Measurements from ENCODE around the gene IL21.
"Not testable (repeated sequence)": the region's sequence is repeated elsewhere in the genome, so short reads cannot be mapped to it uniquely, and the experiment has no call there.

The IL21 gene

DNA sequence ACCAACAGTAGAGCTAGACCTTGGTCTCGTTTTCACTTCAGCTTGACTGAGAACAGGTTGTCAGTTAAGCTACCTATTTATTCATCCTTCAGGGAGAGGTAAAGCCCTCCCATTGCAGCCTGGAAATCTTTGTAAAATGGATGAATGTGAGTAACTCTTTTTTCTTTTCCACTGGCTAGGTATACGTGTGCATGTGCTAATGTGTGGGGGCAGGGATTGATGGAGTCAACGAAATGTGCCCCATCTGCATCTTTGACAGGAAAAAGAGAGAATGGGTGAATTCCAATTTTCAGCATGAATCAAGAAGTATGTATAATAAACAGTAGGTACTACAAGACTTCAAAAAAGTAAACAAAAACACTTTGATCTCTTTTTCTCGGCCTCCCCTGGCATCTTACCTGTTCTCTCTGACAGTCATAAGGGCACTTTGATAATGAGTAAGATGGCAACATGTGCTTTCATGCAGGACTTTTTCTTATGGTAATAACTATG, at the start of gene IL21:
Gene IL21 (minus strand): TSS at position 51 of the 492 bp plus-strand sequence. CDS start 55 bp downstream, outside the sequence.
- DNase-seq, result no peak

GRCh38 chr4:122669911-122670738, 49.3 kb upstream of the IL21 start:
- DNase-seq, result no peak

- no peak for DNase-seq
Observed at GRCh38 chr4:122668241-122668640, 47.4 kb upstream of the IL21 start.

GRCh38 chr4:122666527-122667245, 45.8 kb upstream of the IL21 start:
- no peak for DNase-seq

GRCh38 chr4:122665161-122665929, 44.5 kb upstream of the IL21 start:
- no peak for DNase-seq

- no peak for DNase-seq
Observed at GRCh38 chr4:122663814-122664610, 43.1 kb upstream of the IL21 start.

DNA sequence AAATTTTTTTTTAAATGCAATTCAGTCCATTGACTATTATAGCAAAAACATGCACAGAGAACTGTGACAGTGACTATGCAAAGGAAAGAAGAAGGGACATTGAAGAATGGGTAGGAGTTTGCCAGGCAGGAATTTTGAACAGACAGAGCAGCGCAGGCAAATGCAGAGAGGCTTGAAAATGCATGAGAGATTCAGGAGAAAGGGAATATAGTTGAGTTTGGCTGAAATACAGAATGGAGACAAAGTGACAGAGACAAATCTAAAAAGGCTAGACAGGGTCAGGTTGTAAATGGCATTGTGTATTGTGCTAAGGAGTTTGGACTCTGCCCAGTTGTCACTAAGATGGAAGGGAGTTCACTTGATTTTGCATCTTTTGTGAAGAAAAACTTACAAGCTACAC, 42.4 kb upstream of the IL21 start:
- no peak for DNase-seq

- no peak for DNase-seq
Observed at GRCh38 chr4:122662701-122663100, 41.8 kb upstream of the IL21 start.

GRCh38 chr4:122661176-122662160, 40.6 kb upstream of the IL21 start:
- DNase-seq, result no peak

GRCh38 chr4:122658818-122659295, 38.0 kb upstream of the IL21 start:
- DNase-seq, result no peak

DNA sequence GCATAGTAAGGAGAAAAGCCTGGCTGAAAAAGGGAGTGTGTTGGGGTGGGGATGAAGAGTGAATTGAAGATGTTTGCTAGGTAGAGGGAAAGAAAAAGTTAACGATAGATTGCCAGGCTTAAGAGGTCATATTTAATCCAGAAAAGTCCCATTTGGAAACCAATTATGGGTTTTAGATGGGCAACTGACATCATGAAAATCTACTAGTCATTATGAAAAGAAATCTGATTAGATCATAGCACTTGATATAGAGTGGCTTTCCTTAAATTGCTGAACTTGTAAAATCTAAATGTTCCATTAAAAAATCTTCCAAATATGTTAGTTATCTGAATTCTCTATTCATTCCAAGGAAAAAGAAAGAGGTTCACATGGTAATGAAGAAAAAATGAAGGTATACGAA, 37.5 kb upstream of the IL21 start:
- no peak for DNase-seq

- no peak for DNase-seq
Observed at GRCh38 chr4:122657553-122657952, 36.7 kb upstream of the IL21 start.

DNA sequence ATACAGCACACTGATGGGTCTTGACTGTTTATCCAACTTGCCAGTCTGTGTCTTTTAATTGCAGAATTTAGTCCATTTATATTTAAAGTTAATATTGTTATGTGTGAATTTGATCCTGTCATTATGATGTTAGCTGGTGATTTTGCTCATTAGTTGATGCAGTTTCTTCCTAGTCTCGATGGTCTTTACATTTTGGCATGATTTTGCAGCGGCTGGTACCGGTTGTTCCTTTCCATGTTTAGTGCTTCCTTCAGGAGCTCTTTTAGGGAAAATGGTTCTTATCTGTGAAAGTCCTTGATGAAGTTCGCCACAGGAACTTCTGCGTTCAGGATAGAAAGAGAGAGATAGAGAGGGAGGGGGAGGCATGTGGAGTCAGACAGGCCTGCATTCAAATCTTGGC, 35.7 kb upstream of the IL21 start:
- DNase-seq, result not testable (repeated sequence)

DNA sequence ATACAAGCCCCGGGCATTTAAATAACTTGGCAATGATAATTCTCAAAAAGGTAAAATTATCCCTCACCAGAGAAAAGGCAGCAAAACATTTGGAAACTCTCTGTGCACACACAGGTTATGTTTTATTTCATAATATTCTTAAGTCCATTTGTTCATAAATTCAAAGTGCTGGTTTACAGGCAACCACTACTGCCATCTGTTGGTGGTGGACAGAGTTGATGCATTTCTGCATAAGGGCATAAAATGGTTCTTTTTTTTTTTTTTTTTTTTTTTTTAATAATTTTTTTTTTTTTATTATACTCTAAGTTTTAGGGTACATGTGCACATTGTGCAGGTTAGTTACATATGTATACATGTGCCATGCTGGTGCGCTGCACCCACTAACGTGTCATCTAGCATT, 31.5 kb upstream of the IL21 start:
- peak; percentile 17 for DNase-seq

DNA sequence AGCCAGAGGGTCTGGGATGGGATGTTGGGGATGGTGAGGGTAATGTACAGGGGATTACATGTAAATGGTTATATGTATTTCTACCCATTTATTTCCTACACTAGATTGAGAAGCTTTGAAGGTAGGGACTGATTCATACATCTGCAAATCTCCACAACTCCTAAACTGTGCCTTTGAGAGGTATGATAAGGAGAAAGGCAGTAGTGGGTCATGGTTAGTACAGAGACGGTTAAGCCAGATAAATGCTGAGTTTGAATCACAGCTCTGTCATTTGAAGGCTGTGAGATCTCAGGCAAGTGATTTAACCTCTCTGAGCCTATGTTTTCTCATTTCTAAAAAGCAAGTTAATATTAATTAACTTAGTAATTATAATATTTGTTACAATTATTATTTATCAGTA, 29.3 kb upstream of the IL21 start:
- no peak for DNase-seq

DNA sequence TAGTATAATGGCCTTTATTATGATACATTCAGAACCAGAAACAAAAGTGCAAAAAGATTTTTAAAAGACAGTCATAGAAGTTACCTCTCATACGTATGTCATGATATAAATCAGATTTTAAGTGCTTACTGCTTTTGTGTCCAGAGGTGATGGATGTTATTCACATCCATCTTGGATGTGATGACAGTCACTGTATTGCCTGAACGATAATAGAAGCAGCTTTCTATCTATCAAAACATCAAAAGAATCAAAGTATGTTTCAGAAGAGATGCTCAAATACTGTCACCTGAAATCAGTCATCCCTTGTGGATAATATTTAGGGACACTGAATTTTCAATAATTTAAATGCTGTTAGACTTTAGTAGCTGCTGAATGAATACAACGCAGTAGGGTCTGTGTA, 26.8 kb upstream of the IL21 start:
- DNase-seq, result no peak

GRCh38 chr4:122643257-122643656, 22.4 kb upstream of the IL21 start:
- DNase-seq, result no peak

DNA sequence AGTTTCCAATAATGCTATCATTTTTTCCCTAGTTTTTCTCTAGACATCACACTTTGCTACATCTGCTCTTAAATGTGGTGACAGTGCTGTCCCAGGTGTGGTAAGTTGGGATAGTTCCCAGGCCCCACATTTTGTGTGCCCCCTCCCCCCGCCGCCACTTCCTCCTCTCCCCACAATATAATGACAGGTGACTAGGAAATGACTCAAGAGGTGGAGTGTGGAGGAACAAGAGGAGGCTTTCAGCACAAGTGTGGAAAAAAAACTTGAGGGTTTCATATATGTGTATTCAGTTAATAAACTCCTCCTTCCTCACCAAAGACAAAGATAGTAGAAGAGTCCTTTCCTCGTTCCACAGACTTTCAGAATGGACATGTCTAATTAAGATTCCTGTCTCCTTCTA, 18.3 kb upstream of the IL21 start:
- no peak for DNase-seq

DNA sequence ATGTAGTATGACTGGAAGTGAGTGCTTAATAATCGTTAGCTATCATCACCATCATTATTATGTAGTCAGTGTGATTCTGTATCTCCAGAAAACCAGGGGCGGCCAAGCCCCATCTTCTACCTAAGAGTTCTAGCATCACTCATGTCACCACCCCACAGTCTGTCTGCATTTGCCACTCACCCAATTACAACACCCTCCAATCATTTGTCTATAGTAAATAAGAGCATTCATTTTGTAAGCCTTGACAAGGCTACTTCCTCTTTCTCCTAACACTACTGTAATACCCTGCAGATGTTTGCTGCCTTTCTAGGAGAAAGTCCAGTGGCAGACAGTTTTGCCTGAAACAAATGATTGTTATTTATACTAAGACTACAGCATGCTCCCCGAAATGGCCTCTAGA, 15.8 kb upstream of the IL21 start:
- no peak for DNase-seq

DNA sequence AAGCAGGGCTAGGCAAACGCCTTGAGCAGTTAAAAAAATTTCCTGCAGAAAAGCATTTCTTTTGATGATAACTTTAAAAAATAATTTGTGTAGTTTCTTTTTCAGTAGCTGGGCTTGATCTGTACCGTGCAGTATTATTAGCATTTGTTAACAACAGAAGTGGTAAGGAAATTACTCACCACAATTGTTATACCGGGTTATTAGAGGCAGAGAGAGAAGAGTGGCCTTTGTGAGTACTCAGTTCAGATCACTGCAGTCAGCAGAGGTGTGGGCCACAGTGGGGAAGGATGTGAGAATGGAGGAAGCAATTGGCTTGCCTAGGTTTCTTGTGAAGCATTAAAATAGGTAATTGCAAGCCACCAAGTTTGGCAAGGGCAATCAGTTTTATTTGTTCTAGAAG, 14.3 kb upstream of the IL21 start:
- DNase-seq, result no peak

- no peak for DNase-seq
Observed at GRCh38 chr4:122633211-122633610, 12.3 kb upstream of the IL21 start.

All from eye (tissue), 1 donor.